Measurements from ENCODE around the gene NRG3. TPM values are rescaled to one million over a fixed set of nuclear protein-coding genes. Genes with fewer than 3 reads are reported as not detected.

Gene NRG3
- total RNA-seq, 2 experiments from 2014 or later: not detected

GRCh38 chr10:81918766-81919165 is 43.8 kb downstream of the NRG3 start:
- CTCF ChIA-PET (ENCODE audit: unreplicated experiment): no interaction called here

GRCh38 chr10:81920213-81920829 is 45.3 kb downstream of the NRG3 start:
- POLR2A ChIA-PET: no interaction called here
- intact Hi-C loops (cut with micrococcal nuclease; ENCODE audit: unreplicated experiment): no loop called here
- no peaks in the 10 kb centered on the region for H3K4me1 ChIP-seq (ENCODE audit: insufficient read depth, low read length, poor library complexity, severe bottlenecking)
- H3K4me2 ChIP-seq (ENCODE audit: low read length): no peak overlapping the region
- no peak overlapping the region for H3K4me3 ChIP-seq (ENCODE audit: low read depth, low read length, poor library complexity, severe bottlenecking)
- no peak overlapping the region for H3K27ac ChIP-seq (ENCODE audit: low read depth, low read length, poor library complexity, severe bottlenecking)
- BruUV-seq (replicated peaks): no TSS peak
- peak; percentile 16 for DNase-seq (ENCODE audit: low spot score)
- H3K36me3 ChIP-seq (ENCODE audit: insufficient read depth, low read length): no peaks in the 10 kb centered on the region
- H3K9me2 ChIP-seq (ENCODE audit: insufficient read depth, low read length): no peaks in the 10 kb centered on the region
- TF ChIP-seq CTCF (conservative IDR thresholded peaks at IDR 0.05; ENCODE audit: low read length) (peak; percentile 88), EZH2phosphoT487 (IDR thresholded peaks at IDR 0.05; ENCODE audit: borderline replicate concordance, low read depth, low read length) (no peak)
- CTCF ChIA-PET (ENCODE audit: unreplicated experiment): no interaction called here
- no peaks in the 10 kb centered on the region for H3K9me3 ChIP-seq (ENCODE audit: low read length)
- no peak overlapping the region for H2AFZ ChIP-seq (ENCODE audit: low read length)
- H4K20me1 ChIP-seq (ENCODE audit: insufficient read depth, low read length): no peaks in the 10 kb centered on the region
- no peaks in the 10 kb centered on the region for H3K79me2 ChIP-seq (ENCODE audit: insufficient read depth, low read depth, low read length)

More at GRCh38 chr10:81918766-81919165, 43.8 kb downstream of the NRG3 start:
- Histone ChIP-seq H3K27ac (ENCODE audit: low read depth, low read length, poor library complexity, severe bottlenecking) (no peak overlapping the region), H3K9me2 (ENCODE audit: insufficient read depth, low read length) (no peaks in the 10 kb centered on the region), H3K9me3 (ENCODE audit: low read length) (no peaks in the 10 kb centered on the region), H3K4me1 (ENCODE audit: insufficient read depth, low read length, poor library complexity, severe bottlenecking) (no peaks in the 10 kb centered on the region), H3K4me3 (ENCODE audit: low read depth, low read length, poor library complexity, severe bottlenecking) (no peak overlapping the region), H3K4me2 (ENCODE audit: low read length) (no peak overlapping the region), H2AFZ (ENCODE audit: low read length) (no peak overlapping the region), H3K79me2 (ENCODE audit: insufficient read depth, low read depth, low read length) (no peaks in the 10 kb centered on the region), H3K36me3 (ENCODE audit: insufficient read depth, low read length) (no peaks in the 10 kb centered on the region), H4K20me1 (ENCODE audit: insufficient read depth, low read length) (no peaks in the 10 kb centered on the region)
- intact Hi-C loops (cut with micrococcal nuclease; ENCODE audit: unreplicated experiment): no loop called here
- DNase-seq (ENCODE audit: low spot score): no peak
- BruUV-seq (replicated peaks): no TSS peak
- TF ChIP-seq CTCF (conservative IDR thresholded peaks at IDR 0.05; ENCODE audit: low read length) (no peak), EZH2phosphoT487 (IDR thresholded peaks at IDR 0.05; ENCODE audit: borderline replicate concordance, low read depth, low read length) (no peak)
- POLR2A ChIA-PET: no interaction called here

GRCh38 chr10:81928119-81928518 is 53.1 kb downstream of the NRG3 start:
- no peaks in the 10 kb centered on the region for H3K9me3 ChIP-seq (ENCODE audit: low read length)
- H3K4me2 ChIP-seq (ENCODE audit: low read length): no peak overlapping the region
- no peaks in the 10 kb centered on the region for H3K79me2 ChIP-seq (ENCODE audit: insufficient read depth, low read depth, low read length)
- TF ChIP-seq CTCF (conservative IDR thresholded peaks at IDR 0.05; ENCODE audit: low read length): no peak
- TF ChIP-seq EZH2phosphoT487 (IDR thresholded peaks at IDR 0.05; ENCODE audit: borderline replicate concordance, low read depth, low read length): no peak
- H3K36me3 ChIP-seq (ENCODE audit: insufficient read depth, low read length): no peaks in the 10 kb centered on the region
- ChIA-PET POLR2A (no interaction called here), CTCF (ENCODE audit: unreplicated experiment) (no interaction called here)
- H3K4me3 ChIP-seq (ENCODE audit: low read depth, low read length, poor library complexity, severe bottlenecking): no peak overlapping the region
- intact Hi-C loops (cut with micrococcal nuclease; ENCODE audit: unreplicated experiment): no loop called here
- H4K20me1 ChIP-seq (ENCODE audit: insufficient read depth, low read length): no peaks in the 10 kb centered on the region
- H3K27ac ChIP-seq (ENCODE audit: low read depth, low read length, poor library complexity, severe bottlenecking): no peak overlapping the region
- DNase-seq (ENCODE audit: low spot score): no peak
- H3K9me2 ChIP-seq (ENCODE audit: insufficient read depth, low read length): no peaks in the 10 kb centered on the region
- BruUV-seq (replicated peaks): no TSS peak
- no peaks in the 10 kb centered on the region for H3K4me1 ChIP-seq (ENCODE audit: insufficient read depth, low read length, poor library complexity, severe bottlenecking)
- H2AFZ ChIP-seq (ENCODE audit: low read length): no peak overlapping the region
